ENCODE results near the gene OLIG3. TPM values are rescaled to one million over a fixed set of nuclear protein-coding genes. Genes with fewer than 3 reads are reported as not detected.

Gene OLIG3
- total and polyA plus RNA-seq, 4 donors = not detected

GRCh38 chr6:137536104-137536773 is 42.0 kb upstream of the OLIG3 start (continued):
- TF ChIP-seq REST (IDR thresholded peaks at IDR 0.05) (no peak), HNF4A (conservative IDR thresholded peaks at IDR 0.05) (no peak), YY1 (IDR thresholded peaks at IDR 0.05) (no peak), EGR1 (IDR thresholded peaks at IDR 0.05; ENCODE audit: low read depth in 2 of 2) (no peak), RAD21 (IDR thresholded peaks at IDR 0.05) (no peak), FOXA2 (IDR thresholded peaks at IDR 0.05) (no peak), FOXA1 (IDR thresholded peaks at IDR 0.05) (no peak), GABPA (IDR thresholded peaks at IDR 0.05 in 1 of 2, conservative IDR thresholded peaks at IDR 0.05 in 1 of 2) (no peak)

GRCh38 chr6:137531376-137532092 is 37.3 kb upstream of the OLIG3 start:
- no peak overlapping the region for H3K27ac ChIP-seq (ENCODE audit: low read depth in 1 of 2, low read length in 2 of 2)
- no peak for DNase-seq (ENCODE audit: low spot score)
- TF ChIP-seq ATF3 (IDR thresholded peaks at IDR 0.05) = no peak
- TF ChIP-seq FOXA2 (IDR thresholded peaks at IDR 0.05) = no peak
- TF ChIP-seq JUND (IDR thresholded peaks at IDR 0.05) = no peak
- TF ChIP-seq RXRA (IDR thresholded peaks at IDR 0.05) = no peak
- TF ChIP-seq REST (IDR thresholded peaks at IDR 0.05) = no peak
- TF ChIP-seq EGR1 (IDR thresholded peaks at IDR 0.05; ENCODE audit: low read depth in 2 of 2) = no peak
- TF ChIP-seq HNF4G (IDR thresholded peaks at IDR 0.05) = no peak
- no peak for TF ChIP-seq CTCF (IDR thresholded peaks at IDR 0.05; ENCODE audit: low read depth, low read length, missing input control)
- no peak for TF ChIP-seq GABPA (IDR thresholded peaks at IDR 0.05 in 1 of 2, conservative IDR thresholded peaks at IDR 0.05 in 1 of 2)
- no peak for TF ChIP-seq HNF4A (conservative IDR thresholded peaks at IDR 0.05)
- no peak for TF ChIP-seq TAF1 (conservative IDR thresholded peaks at IDR 0.05)
- no peak for TF ChIP-seq ZBTB33 (IDR thresholded peaks at IDR 0.05)
- no peak for TF ChIP-seq MAX (IDR thresholded peaks at IDR 0.05)
- TF ChIP-seq NR2F2 (IDR thresholded peaks at IDR 0.05) = no peak
- no peak for TF ChIP-seq SP1 (IDR thresholded peaks at IDR 0.05)
- TF ChIP-seq FOXA1 (IDR thresholded peaks at IDR 0.05) = no peak
- TF ChIP-seq RAD21 (IDR thresholded peaks at IDR 0.05) = no peak
- TF ChIP-seq YY1 (IDR thresholded peaks at IDR 0.05) = no peak
- H3K9me3 ChIP-seq (ENCODE audit: control insufficient read depth in 4 of 4, low read length in 3 of 4) = no peaks in the 10 kb centered on the region
- peaks cover 0 to 3% (median 0%) of the 10 kb centered on the region in 4 donors for H3K27me3 ChIP-seq (ENCODE audit: control insufficient read depth in 4 of 4, insufficient read depth in 4 of 4, low read length in 3 of 4)
- no peaks in the 10 kb centered on the region for H3K36me3 ChIP-seq (ENCODE audit: control insufficient read depth in 4 of 4, insufficient read depth in 3 of 4, low read depth in 1 of 4, low read length in 3 of 4)
- H3K4me3 ChIP-seq (ENCODE audit: low read depth in 1 of 3, low read length in 3 of 3) = no peak overlapping the region
- peaks cover 0 to 4% (median 2%) of the 10 kb centered on the region in 4 donors for H3K4me1 ChIP-seq (ENCODE audit: control insufficient read depth in 4 of 4, insufficient read depth in 4 of 4, low read length in 3 of 4)
- no peak overlapping the region for H3K9ac ChIP-seq (ENCODE audit: low read depth in 1 of 2, low read length in 2 of 2)
- 83% methylated on average over 7 of the region's 7 CpGs for WGBS
